KMS-11 (cell line): ENCODE measurements around the gene GZMM.
"Not testable (repeated sequence)": the region's sequence is repeated elsewhere in the genome, so short reads cannot be mapped to it uniquely, and the experiment has no call there.

Experiments used
- H2AFZ ChIP-seq: fragments of 200-600 bp; sonication (generic); 2 replicates; pipeline ENCODE4 v1.6.1; 2016; ENCODE audit warnings: antibody characterized with exemption, mixed run types, low read depth
- H3K27ac ChIP-seq: fragments of 200-600 bp; sonication (generic); 2 replicates; pipeline ENCODE4 v1.6.1; 2016; ENCODE audit warnings: mild to moderate bottlenecking, mixed run types
- H3K27me3 ChIP-seq: fragments of 200-600 bp; sonication (generic); 2 replicates; pipeline ENCODE4 v1.6.1; 2017; ENCODE audit warnings: mild to moderate bottlenecking, low read depth, mixed run types, moderate library complexity; ENCODE audit not compliant: insufficient read depth
- H3K36me3 ChIP-seq: fragments of 200-600 bp; sonication (generic); 2 replicates; pipeline ENCODE4 v1.6.1; 2017; ENCODE audit warnings: mild to moderate bottlenecking, mixed run types; ENCODE audit not compliant: insufficient read depth
- H3K4me1 ChIP-seq: fragments of 200-600 bp; sonication (generic); 2 replicates; pipeline ENCODE4 v1.6.1; 2016; ENCODE audit warnings: mild to moderate bottlenecking, low read depth, mixed run types; ENCODE audit not compliant: poor library complexity, severe bottlenecking
- H3K4me2 ChIP-seq: fragments of 200-600 bp; sonication (generic); 2 replicates; pipeline ENCODE4 v1.7.0; 2016; ENCODE audit warnings: mild to moderate bottlenecking, mixed run types
- H3K4me3 ChIP-seq: fragments of 200-600 bp; sonication (generic); IDR thresholded peaks from 2 replicates; pipeline ENCODE4 v1.6.1; 2017; ENCODE audit warnings: low read depth, low read length, mixed read lengths; ENCODE audit not compliant: insufficient read depth
- H3K79me2 ChIP-seq: fragments of 200-600 bp; sonication (generic); 2 replicates; pipeline ENCODE4 v1.6.1; 2016; ENCODE audit warnings: low read depth, mixed run types; ENCODE audit not compliant: insufficient read depth
- H3K9ac ChIP-seq: fragments of 200-600 bp; sonication (generic); 2 replicates; pipeline ENCODE4 v1.6.1; 2016; ENCODE audit warnings: mild to moderate bottlenecking, mixed run types
- H4K20me1 ChIP-seq: fragments of 200-600 bp; sonication (generic); 2 replicates; pipeline ENCODE4 v1.6.1; 2016; ENCODE audit warnings: mild to moderate bottlenecking, mixed run types; ENCODE audit not compliant: insufficient read depth
- TF ChIP-seq, protein P1 (sequence below): fragments of 200-600 bp; sonication (generic); conservative IDR thresholded peaks from 2 replicates; pipeline ENCODE4 v1.6.1; 2017; ENCODE audit warnings: low read depth, mild to moderate bottlenecking, antibody characterized with exemption, low read length, moderate library complexity, mixed read lengths

The GZMM gene

DNA sequence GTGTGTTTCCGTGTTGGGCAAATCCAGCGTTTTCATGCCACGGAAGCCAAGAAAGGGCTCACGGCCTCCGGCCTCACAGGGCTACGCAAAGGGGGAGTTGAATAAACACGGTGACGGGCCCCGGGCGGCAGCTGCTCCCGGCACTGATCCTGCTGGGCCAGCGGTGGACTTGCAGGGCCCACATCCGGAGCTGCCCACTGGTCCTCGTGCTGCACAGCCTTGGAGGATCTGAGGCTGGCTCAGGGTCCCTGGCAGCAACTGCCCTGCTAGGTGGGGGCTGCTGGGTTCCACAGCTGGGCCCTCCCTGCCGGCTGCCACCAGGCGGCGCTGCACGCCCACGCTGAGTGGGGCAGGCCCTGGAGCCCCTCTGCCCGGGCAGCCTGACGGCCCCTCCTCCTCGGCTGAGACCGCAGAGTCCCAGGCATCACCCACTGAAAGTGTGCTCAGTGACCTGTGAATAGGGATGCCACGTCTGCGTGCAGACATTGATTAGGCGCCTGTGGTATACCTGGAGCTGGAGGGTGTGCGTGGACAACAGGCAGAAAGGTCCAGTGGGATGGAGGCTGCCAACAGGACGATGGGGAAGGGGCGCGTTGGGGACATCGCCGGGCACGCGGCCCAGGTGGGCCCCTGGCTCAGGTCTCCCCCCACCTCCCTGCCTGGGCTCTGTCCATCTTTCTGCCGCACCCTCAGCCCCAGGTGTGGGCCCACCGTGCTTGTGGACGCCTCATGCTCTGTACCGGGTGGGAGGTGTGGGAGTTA is 40.6 kb downstream of the GZMM start:
- Histone ChIP-seq H3K27me3 (peaks cover 17% of the 10 kb centered on the region), H3K9ac (no peak overlapping the region), H3K4me1 (peaks cover 10% of the 10 kb centered on the region), H3K27ac (no peak overlapping the region), H3K4me3 (no peak overlapping the region), H2AFZ (no peak overlapping the region), H3K4me2 (no peak overlapping the region), H3K79me2 (peaks cover under 1% of the 10 kb centered on the region; the same call in 1 of the 2 replicates), H3K36me3 (no peaks in the 10 kb centered on the region), H4K20me1 (no peaks in the 10 kb centered on the region)
- TF ChIP-seq, protein P1, sequence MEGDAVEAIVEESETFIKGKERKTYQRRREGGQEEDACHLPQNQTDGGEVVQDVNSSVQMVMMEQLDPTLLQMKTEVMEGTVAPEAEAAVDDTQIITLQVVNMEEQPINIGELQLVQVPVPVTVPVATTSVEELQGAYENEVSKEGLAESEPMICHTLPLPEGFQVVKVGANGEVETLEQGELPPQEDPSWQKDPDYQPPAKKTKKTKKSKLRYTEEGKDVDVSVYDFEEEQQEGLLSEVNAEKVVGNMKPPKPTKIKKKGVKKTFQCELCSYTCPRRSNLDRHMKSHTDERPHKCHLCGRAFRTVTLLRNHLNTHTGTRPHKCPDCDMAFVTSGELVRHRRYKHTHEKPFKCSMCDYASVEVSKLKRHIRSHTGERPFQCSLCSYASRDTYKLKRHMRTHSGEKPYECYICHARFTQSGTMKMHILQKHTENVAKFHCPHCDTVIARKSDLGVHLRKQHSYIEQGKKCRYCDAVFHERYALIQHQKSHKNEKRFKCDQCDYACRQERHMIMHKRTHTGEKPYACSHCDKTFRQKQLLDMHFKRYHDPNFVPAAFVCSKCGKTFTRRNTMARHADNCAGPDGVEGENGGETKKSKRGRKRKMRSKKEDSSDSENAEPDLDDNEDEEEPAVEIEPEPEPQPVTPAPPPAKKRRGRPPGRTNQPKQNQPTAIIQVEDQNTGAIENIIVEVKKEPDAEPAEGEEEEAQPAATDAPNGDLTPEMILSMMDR = peak; percentile 67; the same call in 1 of the 2 replicates

DNA sequence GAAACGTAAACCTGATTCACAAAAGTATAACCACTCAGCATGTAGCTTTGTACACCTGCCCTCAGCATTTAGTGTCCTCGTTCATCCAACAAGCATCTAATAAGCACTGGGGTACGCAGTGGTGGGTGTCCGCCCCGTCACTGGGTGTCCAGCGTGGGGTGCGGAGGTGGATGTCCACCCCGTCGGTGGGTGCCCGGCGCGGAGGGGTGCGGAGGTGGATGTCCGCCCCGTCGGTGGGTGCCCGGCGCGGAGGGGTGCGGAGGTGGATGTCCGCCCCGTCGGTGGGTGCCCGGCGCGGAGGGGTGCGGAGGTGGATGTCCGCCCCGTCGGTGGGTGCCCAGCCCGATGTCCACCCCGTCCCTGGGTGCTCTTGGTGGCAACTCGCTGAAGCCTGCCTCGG is 41.3 kb downstream of the GZMM start:
- Histone ChIP-seq H3K27me3 (peaks cover 17% of the 10 kb centered on the region), H3K4me1 (peaks cover 10% of the 10 kb centered on the region)
- not testable (repeated sequence) for H3K4me2 ChIP-seq, H3K27ac ChIP-seq, H3K36me3 ChIP-seq, H2AFZ ChIP-seq, H3K79me2 ChIP-seq, H3K9ac ChIP-seq, H3K4me3 ChIP-seq, H4K20me1 ChIP-seq

DNA sequence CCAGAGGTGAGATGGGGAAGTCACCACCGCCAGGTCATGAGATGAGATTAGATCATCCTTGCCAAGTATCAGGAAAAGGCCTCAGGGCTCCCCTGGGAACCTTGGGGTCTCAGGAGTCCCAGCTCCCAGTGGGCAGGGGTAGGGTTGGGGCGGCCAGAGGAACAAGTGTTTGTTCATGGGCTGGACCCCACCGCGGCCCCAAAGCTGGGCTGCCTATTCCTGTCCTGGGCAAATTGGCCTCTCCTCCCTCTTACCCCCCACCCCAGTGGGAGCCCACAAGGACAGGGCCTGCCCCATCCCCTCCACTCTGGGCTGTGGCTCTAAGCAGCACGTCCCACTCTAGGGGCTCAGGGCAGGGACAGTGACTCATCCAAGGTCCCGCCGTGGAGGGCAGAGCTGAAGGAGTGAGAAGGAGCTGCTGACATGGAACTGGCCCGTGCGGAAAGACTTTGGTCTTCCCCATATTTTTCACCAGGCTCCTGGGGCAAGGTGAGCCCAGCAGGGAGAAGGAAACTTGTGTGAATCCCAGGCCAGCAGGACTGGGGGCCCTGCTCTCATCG is 41.8 kb downstream of the GZMM start:
- no peaks in the 10 kb centered on the region for H3K79me2 ChIP-seq
- H3K4me3 ChIP-seq = no peak overlapping the region
- H3K4me1 ChIP-seq = peaks cover 10% of the 10 kb centered on the region
- H3K4me2 ChIP-seq = no peak overlapping the region
- no peak overlapping the region for H3K9ac ChIP-seq
- no peaks in the 10 kb centered on the region for H3K36me3 ChIP-seq
- H4K20me1 ChIP-seq = no peaks in the 10 kb centered on the region
- H3K27ac ChIP-seq = no peak overlapping the region
- no peak overlapping the region for H2AFZ ChIP-seq
- TF ChIP-seq, protein P1 = no peak
- H3K27me3 ChIP-seq = peaks cover 17% of the 10 kb centered on the region

DNA sequence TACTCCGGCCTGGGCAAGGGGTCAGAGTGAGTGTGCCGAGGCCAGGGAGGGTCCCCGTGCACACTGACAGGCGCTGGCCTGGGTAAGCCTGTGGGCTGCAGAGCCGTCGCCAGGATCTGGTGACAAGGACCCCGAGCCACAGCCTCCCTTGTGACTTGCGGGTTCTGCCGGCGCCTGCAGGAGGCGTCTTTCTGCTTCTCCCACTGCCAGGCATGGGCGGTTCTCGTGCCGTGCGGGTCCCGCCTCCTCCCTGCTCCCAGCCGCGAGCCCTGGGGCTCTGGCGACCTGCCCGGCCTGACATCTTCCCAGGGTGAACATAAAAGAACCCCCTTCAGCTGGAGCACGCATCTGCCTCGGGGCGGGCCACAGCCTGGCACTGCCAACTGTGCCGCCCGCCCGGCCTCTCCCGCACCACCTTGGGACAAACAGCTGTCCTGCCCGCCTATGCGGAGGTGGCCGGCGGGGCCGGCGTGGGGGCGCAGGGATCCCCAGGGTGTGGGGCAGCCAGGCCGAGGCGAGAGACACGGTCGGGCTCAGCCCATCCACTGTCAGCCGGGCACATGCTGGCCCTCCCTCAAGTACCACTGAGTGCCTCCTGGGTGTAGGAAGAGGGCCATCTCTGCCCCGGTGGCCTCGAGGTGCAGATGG is 44.4 kb downstream of the GZMM start:
- H3K4me1 ChIP-seq = peaks cover 10% of the 10 kb centered on the region
- H3K36me3 ChIP-seq = no peaks in the 10 kb centered on the region
- no peak overlapping the region for H3K4me3 ChIP-seq
- TF ChIP-seq, protein P1 = peak; percentile 22; the same call in 1 of the 2 replicates
- H3K27me3 ChIP-seq = peaks cover 41% of the 10 kb centered on the region
- H4K20me1 ChIP-seq = no peaks in the 10 kb centered on the region
- no peak overlapping the region for H3K27ac ChIP-seq
- H3K79me2 ChIP-seq = no peaks in the 10 kb centered on the region
- H3K9ac ChIP-seq = no peak overlapping the region
- H3K4me2 ChIP-seq = peak overlapping the region; percentile 42; the same call in 1 of the 2 replicates
- no peak overlapping the region for H2AFZ ChIP-seq
